ENCODE measurements around the gene SPRY1.

GRCh38 chr4:123443401-123444289 is 47.0 kb downstream of the SPRY1 start:
- TF ChIP-seq TP53 (CRISPR knock-in tag; IDR thresholded peaks at IDR 0.05) (no peak), CTCF (IDR thresholded peaks at IDR 0.05) (no peak), PHF8 (IDR thresholded peaks at IDR 0.05; ENCODE audit: borderline replicate concordance, low read depth) (no peak), POLR2A (IDR thresholded peaks at IDR 0.05; ENCODE audit: low read length) (no peak), NFE2L2 (conservative IDR thresholded peaks at IDR 0.05; ENCODE audit: low read length) (no peak), MAX (IDR thresholded peaks at IDR 0.05) (no peak), RCOR1 (IDR thresholded peaks at IDR 0.05; ENCODE audit: low read depth, low read length) (no peak)

All from A549 (cell line).